CD4-positive, alpha-beta T cell (primary cell): Measurements from ENCODE around the gene VAT1. TPM values are rescaled to one million over a fixed set of nuclear protein-coding genes. Genes with fewer than 3 reads are reported as not detected.

Experiments used
- ATAC-seq: fragments of 200-7000 bp; cut with Tn5 transposase; one replicate; pipeline ENCODE4 v1.10.0; 2022; ENCODE audit warnings: mild to moderate bottlenecking; ENCODE audit not compliant: poor library complexity
- CTCF ChIA-PET: fragments of 350-600 bp; sonication (Branson Sonifier 250); formaldehyde crosslinking; loops from one replicate; lab custom pipeline; 2021; ENCODE audit warnings: antibody characterized with exemption, inconsistent platforms; lab: Charles Lee
- POLR2A ChIA-PET: fragments of 350-600 bp; sonication (Branson Sonifier 250); formaldehyde crosslinking; loops from one replicate; lab custom pipeline; 2021; ENCODE audit warnings: antibody characterized with exemption, inconsistent platforms; lab: Charles Lee
- DNase-seq, 14 experiments: peaks; one replicate each; pipeline ENCODE4 v3.0.0-alpha.2; 2013 to 2020; ENCODE audit warnings: mixed read lengths in 2 of 14
- H3K27ac ChIP-seq, 2 donors: one replicate each; pipeline versions ENCODE4 v1.5.1 to v1.7.0; 2013; ENCODE audit warnings: low read length in 2 of 2, low read depth in 1 of 2, mild to moderate bottlenecking in 1 of 2
- H3K27me3 ChIP-seq, 2 experiments: 1 replicate in 1 of 2; 2 replicates in 1 of 2; pipeline versions ENCODE4 v1.6.1 to v1.7.0; 2013; ENCODE audit warnings: low read length in 2 of 2, control low read depth in 1 of 2, mild to moderate bottlenecking in 1 of 2, moderate library complexity in 1 of 2; ENCODE audit not compliant: insufficient read depth in 2 of 2, control insufficient read depth in 1 of 2
- H3K36me3 ChIP-seq: one replicate; pipeline ENCODE4 v1.6.1; 2013; ENCODE audit warnings: low read length, control low read depth; ENCODE audit not compliant: insufficient read depth
- H3K4me1 ChIP-seq: one replicate; pipeline ENCODE4 v1.6.1; 2013; ENCODE audit warnings: low read length, control low read depth; ENCODE audit not compliant: insufficient read depth
- H3K4me3 ChIP-seq: one replicate; pipeline ENCODE4 v1.5.1; 2013; ENCODE audit warnings: mild to moderate bottlenecking, low read length, moderate library complexity
- H3K9me3 ChIP-seq, 2 experiments: 1 replicate in 1 of 2; 2 replicates in 1 of 2; pipeline versions ENCODE4 v1.6.1 to v1.7.0; 2013; ENCODE audit warnings: low read length in 2 of 2, mild to moderate bottlenecking in 2 of 2, control low read depth in 1 of 2, moderate library complexity in 1 of 2; ENCODE audit not compliant: control insufficient read depth in 1 of 2, insufficient read depth in 1 of 2
- H3K27ac Mint-ChIP-seq: one replicate; pipeline ENCODE4 v1.8.0; 2020; ENCODE audit warnings: mixed read lengths
- H3K27me3 Mint-ChIP-seq: one replicate; pipeline ENCODE4 v1.8.0; 2021; ENCODE audit warnings: mixed read lengths
- H3K36me3 Mint-ChIP-seq: one replicate; pipeline ENCODE4 v1.8.0; 2021; ENCODE audit warnings: low read depth, mixed read lengths
- H3K4me1 Mint-ChIP-seq: one replicate; pipeline ENCODE4 v1.8.0; 2021; ENCODE audit warnings: low read depth, mixed read lengths
- H3K4me3 Mint-ChIP-seq: one replicate; pipeline ENCODE4 v1.8.0; 2020; ENCODE audit warnings: mild to moderate bottlenecking, mixed read lengths
- H3K9me3 Mint-ChIP-seq: one replicate; pipeline ENCODE4 v1.8.0; 2020; ENCODE audit warnings: mixed read lengths
- CTCF ChIP-seq: fragments of 200-600 bp; IDR thresholded peaks from one replicate; pipeline ENCODE4 v1.8.0; 2022; ENCODE audit warnings: antibody characterized with exemption, mild to moderate bottlenecking
- intact Hi-C, 2 experiments: fragments of 100-400 bp; cut with DNase I in 1 of 2; cut with micrococcal nuclease in 1 of 2; formaldehyde crosslinking; loops; one replicate each; pipeline versions ENCODE4 v1.15.1 to v1.9.0; 2023 to 2025; cut with DNase I, micrococcal nuclease
- total RNA-seq, 174 experiments: library from RNA in 2 of 174; stranded (reverse) in 2 of 174; gene quantifications; one replicate each; pipeline ENCODE4 v1.2.3 and lab custom pipeline; 2021 to 2026

Gene VAT1
- total RNA-seq, 2 experiments from 2014 or later: 27.5 to 27.6 TPM

GRCh38 chr17:43069368-43069898, 47.2 kb upstream of the VAT1 start:
- TF ChIP-seq CTCF: no peak
- Histone ChIP-seq H3K9me3 (no peaks in the 10 kb centered on the region), H3K36me3 (peaks cover 2% of the 10 kb centered on the region), H3K4me3 (no peak overlapping the region), H3K27me3 (no peaks in the 10 kb centered on the region), H3K27ac (no peak overlapping the region), H3K4me1 (no peaks in the 10 kb centered on the region)
- no peaks in the 10 kb centered on the region for H3K9me3 Mint-ChIP-seq
- no peak overlapping the region for H3K4me3 Mint-ChIP-seq
- no peaks in the 10 kb centered on the region for H3K4me1 Mint-ChIP-seq
- ChIA-PET CTCF (no interaction called here), POLR2A (no interaction called here)
- no peak for ATAC-seq
- no peaks in the 10 kb centered on the region for H3K36me3 Mint-ChIP-seq
- H3K27me3 Mint-ChIP-seq: no peaks in the 10 kb centered on the region
- intact Hi-C loops: no loop called here
- DNase-seq: no peak
- no peak overlapping the region for H3K27ac Mint-ChIP-seq

- H3K4me1 ChIP-seq: no peaks in the 10 kb centered on the region
- Mint-ChIP-seq H3K36me3 (no peaks in the 10 kb centered on the region), H3K4me1 (no peaks in the 10 kb centered on the region), H3K27ac (no peak overlapping the region), H3K9me3 (no peaks in the 10 kb centered on the region), H3K4me3 (no peak overlapping the region), H3K27me3 (no peaks in the 10 kb centered on the region)
- ChIA-PET CTCF (no interaction called here), POLR2A (interaction anchor here (0.6 kb wide), 1 partner anchor 666 kb away, joined by 3 read pairs; no protein-coding TSS in a partner anchor)
- H3K9me3 ChIP-seq: no peaks in the 10 kb centered on the region
- DNase-seq (no peak), ATAC-seq (no peak)
- peaks cover 2% of the 10 kb centered on the region for H3K36me3 ChIP-seq
- TF ChIP-seq CTCF: no peak
- H3K27me3 ChIP-seq: no peaks in the 10 kb centered on the region
- H3K27ac ChIP-seq: no peak overlapping the region
- intact Hi-C loops: no loop called here
- H3K4me3 ChIP-seq: no peak overlapping the region
These were observed 46.6 kb upstream of the VAT1 start for GRCh38 chr17:43068570-43069367.

GRCh38 chr17:43062984-43063638, 40.9 kb upstream of the VAT1 start:
- no peaks in the 10 kb centered on the region for H3K27me3 Mint-ChIP-seq
- DNase-seq (no peak), ATAC-seq (no peak)
- Histone ChIP-seq H3K9me3 (no peaks in the 10 kb centered on the region), H3K27ac (no peak overlapping the region), H3K4me1 (no peaks in the 10 kb centered on the region), H3K27me3 (no peaks in the 10 kb centered on the region), H3K36me3 (no peaks in the 10 kb centered on the region), H3K4me3 (no peak overlapping the region)
- H3K4me1 Mint-ChIP-seq: no peaks in the 10 kb centered on the region
- TF ChIP-seq CTCF: no peak
- H3K4me3 Mint-ChIP-seq: no peak overlapping the region
- H3K27ac Mint-ChIP-seq: no peak overlapping the region
- POLR2A ChIA-PET: no interaction called here
- H3K9me3 Mint-ChIP-seq: no peaks in the 10 kb centered on the region
- CTCF ChIA-PET: no interaction called here
- no peaks in the 10 kb centered on the region for H3K36me3 Mint-ChIP-seq
- intact Hi-C loops: no loop called here
